Upper lobe of left lung (tissue), 4 donors: ENCODE data around the gene PEPD.

Experiments
- EP300 ChIP-seq, 4 donors: sonication (generic); formaldehyde crosslinking; IDR thresholded peaks; one replicate each; pipeline ENCODE4 v1.5.1; 2017; ENCODE audit warnings: antibody characterized with exemption in 4 of 4, control low read depth in 2 of 4
- POLR2AphosphoS5 ChIP-seq, 2 donors: sonication (generic); formaldehyde crosslinking; IDR thresholded peaks; one replicate each; pipeline ENCODE4 v1.5.1; 2017; ENCODE audit warnings: antibody characterized with exemption in 2 of 2

DNA sequence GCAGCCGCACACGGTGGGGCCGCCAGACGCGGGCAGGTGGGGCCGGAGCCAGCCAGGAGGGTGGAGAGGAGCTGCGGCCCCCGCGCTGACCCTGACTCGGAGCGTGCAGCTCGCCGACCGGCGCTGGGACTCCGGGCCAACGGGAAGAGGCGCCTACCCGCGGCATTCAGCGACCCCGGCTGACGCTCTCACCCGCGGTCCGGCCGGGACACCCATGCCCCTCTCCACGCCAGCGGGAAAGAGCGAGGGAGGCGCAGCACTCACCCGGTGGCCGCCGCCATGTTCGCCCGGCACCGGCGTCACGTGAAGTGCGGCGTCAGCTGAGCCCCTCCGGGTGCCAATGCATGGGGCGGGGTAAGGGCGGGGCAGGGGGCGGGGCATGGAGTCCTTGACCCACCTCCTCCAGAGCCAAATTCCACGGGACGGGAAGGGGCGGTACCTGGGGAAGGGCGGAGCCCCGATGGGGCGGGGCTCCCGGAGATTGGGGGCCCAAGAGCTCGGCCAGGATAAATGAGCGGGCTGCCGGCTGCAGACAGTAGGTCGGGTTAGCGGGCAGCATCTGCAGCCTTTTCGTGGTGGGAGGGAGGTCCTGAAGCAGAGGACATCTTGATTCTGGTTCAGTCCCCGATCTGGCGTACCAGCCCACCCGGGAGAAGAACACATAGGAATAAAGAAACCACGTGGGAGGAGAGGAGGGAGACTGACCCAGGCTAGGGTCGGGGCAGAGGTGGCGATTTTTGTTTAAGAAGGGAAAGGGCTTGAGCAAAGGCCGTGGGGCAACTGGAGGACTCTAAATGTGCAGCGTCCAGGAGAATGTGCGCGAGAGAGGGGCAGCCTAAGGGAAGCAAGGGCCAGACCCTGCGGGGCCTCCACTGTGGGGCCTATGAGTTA is at the start of gene PEPD:
- TF ChIP-seq POLR2AphosphoS5 (IDR thresholded peaks at IDR 0.05) (peak; percentile 79 to 91), EP300 (IDR thresholded peaks at IDR 0.05) (peak in 1 of 4 donors; percentile 29)
